Breast epithelium (tissue), 3 donors: ENCODE data around the gene NRXN3.

Experiments used
- POLR2A ChIP-seq: fragments of 450-650 bp; IDR thresholded peaks from one replicate; pipeline ENCODE4 v1.6.1; 2016; ENCODE audit warnings: antibody characterized with exemption, mild to moderate bottlenecking, moderate library complexity
- POLR2AphosphoS5 ChIP-seq, 3 donors: sonication (generic); formaldehyde crosslinking; IDR thresholded peaks; one replicate each; pipeline ENCODE4 v1.6.1; 2017; ENCODE audit warnings: antibody characterized with exemption in 3 of 3
- TF ChIP-seq, protein P1 (sequence below), 3 donors: fragments of 450-650 bp; IDR thresholded peaks; one replicate each; pipeline ENCODE4 v1.5.1; 2016 to 2017; ENCODE audit warnings: antibody characterized with exemption in 3 of 3, mild to moderate bottlenecking in 3 of 3, moderate library complexity in 3 of 3

DNA sequence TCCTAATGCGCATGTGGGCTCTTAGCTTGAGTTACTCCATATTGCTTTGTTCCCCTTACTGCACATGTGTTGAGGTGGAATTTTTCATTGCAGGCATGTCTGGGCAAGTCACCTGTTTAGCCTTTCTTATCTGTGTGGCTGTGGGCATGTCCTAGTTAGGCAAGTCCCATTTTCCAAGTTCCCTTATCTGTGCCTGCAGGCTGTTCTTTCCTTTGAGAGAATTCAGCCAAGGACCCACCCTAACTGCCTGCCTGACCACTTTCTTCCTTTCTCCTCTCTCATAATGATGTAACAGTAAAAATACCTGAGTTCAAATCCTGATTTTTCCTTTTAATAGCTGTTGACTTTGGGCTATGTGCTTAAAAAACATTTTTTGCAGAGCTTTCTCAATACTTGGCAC lies 870.6 kb downstream of the NRXN3 start:
- TF ChIP-seq, protein P1, sequence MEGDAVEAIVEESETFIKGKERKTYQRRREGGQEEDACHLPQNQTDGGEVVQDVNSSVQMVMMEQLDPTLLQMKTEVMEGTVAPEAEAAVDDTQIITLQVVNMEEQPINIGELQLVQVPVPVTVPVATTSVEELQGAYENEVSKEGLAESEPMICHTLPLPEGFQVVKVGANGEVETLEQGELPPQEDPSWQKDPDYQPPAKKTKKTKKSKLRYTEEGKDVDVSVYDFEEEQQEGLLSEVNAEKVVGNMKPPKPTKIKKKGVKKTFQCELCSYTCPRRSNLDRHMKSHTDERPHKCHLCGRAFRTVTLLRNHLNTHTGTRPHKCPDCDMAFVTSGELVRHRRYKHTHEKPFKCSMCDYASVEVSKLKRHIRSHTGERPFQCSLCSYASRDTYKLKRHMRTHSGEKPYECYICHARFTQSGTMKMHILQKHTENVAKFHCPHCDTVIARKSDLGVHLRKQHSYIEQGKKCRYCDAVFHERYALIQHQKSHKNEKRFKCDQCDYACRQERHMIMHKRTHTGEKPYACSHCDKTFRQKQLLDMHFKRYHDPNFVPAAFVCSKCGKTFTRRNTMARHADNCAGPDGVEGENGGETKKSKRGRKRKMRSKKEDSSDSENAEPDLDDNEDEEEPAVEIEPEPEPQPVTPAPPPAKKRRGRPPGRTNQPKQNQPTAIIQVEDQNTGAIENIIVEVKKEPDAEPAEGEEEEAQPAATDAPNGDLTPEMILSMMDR (IDR thresholded peaks at IDR 0.05) = no peak
- TF ChIP-seq POLR2A (no peak), POLR2AphosphoS5 (IDR thresholded peaks at IDR 0.05) (no peak)
